Measurements from ENCODE around the gene GAR1.

GRCh38 chr4:109803924-109804571 is 11.5 kb upstream of the GAR1 start:
- TF ChIP-seq ZNF23 (tag by site-specific recombination; IDR thresholded peaks at IDR 0.05; ENCODE audit: borderline replicate concordance) (no peak), ZBTB1 (tag by site-specific recombination; IDR thresholded peaks at IDR 0.05) (no peak), CTCF (tag by site-specific recombination; IDR thresholded peaks at IDR 0.05) (peak; percentile 31; the same call in 1 of the 2 replicates)
